K562 (cell line): Measurements from ENCODE around the gene OPRL1. TPM values are rescaled to one million over a fixed set of nuclear protein-coding genes. Genes with fewer than 3 reads are reported as not detected.

ENCODE experiments used
- CAMTA2 ChIP-seq: fragments of 250-450 bp; sonication (Bioruptor Pico); conservative IDR thresholded peaks from 2 replicates; pipeline ENCODE4 v1.5.1; 2022
- CTCFL ChIP-seq: IDR thresholded peaks from 2 replicates; pipeline ENCODE4 v1.6.1; 2011; ENCODE audit warnings: borderline replicate concordance, low read depth, mild to moderate bottlenecking, moderate library complexity, low read length; ENCODE audit not compliant: insufficient read depth, poor library complexity, severe bottlenecking
- EZH2 ChIP-seq: IDR thresholded peaks from 2 replicates; pipeline ENCODE4 v1.6.1; 2012; ENCODE audit warnings: low read depth, mild to moderate bottlenecking, inconsistent platforms, low read length, borderline replicate concordance
- FOXM1 ChIP-seq, 2 experiments: fragments of 450-650 bp in 1 of 2; sonication (generic) in 1 of 2; formaldehyde crosslinking in 1 of 2; IDR thresholded peaks; 2 replicates each; pipeline versions ENCODE4 v1.6.1 to v1.9.0; 2017 to 2022; ENCODE audit warnings: low read depth in 2 of 2, mild to moderate bottlenecking in 2 of 2, missing genetic modification reagents in 1 of 2, moderate library complexity in 1 of 2
- FOXO4 ChIP-seq: fragments of 450-650 bp; formaldehyde crosslinking; IDR thresholded peaks from 2 replicates; pipeline ENCODE4 v1.4.0; 2020; ENCODE audit warnings: mild to moderate bottlenecking, moderate library complexity
- GTF2E2 ChIP-seq: fragments of 200-800 bp; sonication (Bioruptor generic); IDR thresholded peaks from 2 replicates; pipeline ENCODE4 v1.6.1; 2016; ENCODE audit warnings: missing genetic modification characterization, missing compliant biosample characterization
- HDGF ChIP-seq: fragments of 450-650 bp; IDR thresholded peaks from 2 replicates; pipeline ENCODE4 v1.6.1; 2016
- ILF3 ChIP-seq: fragments of 450-650 bp; IDR thresholded peaks from 2 replicates; pipeline ENCODE4 v1.6.1; 2018; ENCODE audit warnings: antibody characterized with exemption, mild to moderate bottlenecking, moderate library complexity, borderline replicate concordance
- IRF9 ChIP-seq: fragments of 450-650 bp; IDR thresholded peaks from 2 replicates; pipeline ENCODE4 v1.6.1; 2016; ENCODE audit warnings: missing biosample characterization, missing genetic modification characterization
- MEF2D ChIP-seq: conservative IDR thresholded peaks from 2 replicates; pipeline ENCODE4 v1.6.1; 2016; ENCODE audit warnings: low read depth, missing genetic modification characterization, missing compliant biosample characterization
- MTA1 ChIP-seq: fragments of 450-650 bp; IDR thresholded peaks from 2 replicates; pipeline ENCODE4 v1.6.1; 2017; ENCODE audit warnings: borderline replicate concordance
- NFATC3 ChIP-seq: fragments of 450-650 bp; IDR thresholded peaks from 2 replicates; pipeline ENCODE4 v1.6.1; 2017; ENCODE audit warnings: mild to moderate bottlenecking
- NFE2L1 ChIP-seq: fragments of 450-650 bp; IDR thresholded peaks from 2 replicates; pipeline ENCODE4 v1.6.1; 2016; ENCODE audit warnings: missing genetic modification characterization, low read depth, mild to moderate bottlenecking, missing compliant biosample characterization, moderate library complexity, borderline replicate concordance
- NFXL1 ChIP-seq: fragments of 450-650 bp; formaldehyde crosslinking; IDR thresholded peaks from 2 replicates; pipeline ENCODE4 v1.4.0; 2021; ENCODE audit warnings: mild to moderate bottlenecking
- PTBP1 ChIP-seq: fragments of 200-400 bp; formaldehyde crosslinking; IDR thresholded peaks from 2 replicates; pipeline ENCODE4 v1.6.1; 2017; ENCODE audit warnings: low read depth, low read length
- SREBF1 ChIP-seq: fragments of 150-350 bp; IDR thresholded peaks from 2 replicates; pipeline ENCODE4 v1.6.1; 2014; ENCODE audit warnings: antibody characterized with exemption, low read depth, low read length, borderline replicate concordance
- SRSF9 ChIP-seq: fragments of 200-400 bp; formaldehyde crosslinking; IDR thresholded peaks from 2 replicates; pipeline ENCODE4 v1.6.1; 2017; ENCODE audit warnings: low read depth, low read length, borderline replicate concordance
- TAF15 ChIP-seq: fragments of 200-400 bp; formaldehyde crosslinking; IDR thresholded peaks from 2 replicates; pipeline ENCODE4 v1.6.1; 2017; ENCODE audit warnings: mild to moderate bottlenecking, low read depth, low read length, moderate library complexity
- TAF9B ChIP-seq: fragments of 450-650 bp; IDR thresholded peaks from 2 replicates; pipeline ENCODE4 v1.6.1; 2018; ENCODE audit warnings: mild to moderate bottlenecking; ENCODE audit not compliant: partially characterized antibody
- THAP7 ChIP-seq: fragments of 250-450 bp; sonication (Bioruptor Pico); IDR thresholded peaks from 2 replicates; pipeline ENCODE4 v1.5.0; 2021
- ZFX ChIP-seq: sonication (generic); formaldehyde crosslinking; IDR thresholded peaks from 2 replicates; pipeline ENCODE4 v1.8.0; 2022; ENCODE audit warnings: mild to moderate bottlenecking, missing genetic modification reagents, moderate library complexity
- ZNF12 ChIP-seq: sonication (generic); formaldehyde crosslinking; IDR thresholded peaks from 2 replicates; pipeline ENCODE4 v1.4.0; 2020; ENCODE audit warnings: mild to moderate bottlenecking, missing genetic modification reagents
- ZNF121 ChIP-seq: sonication (generic); formaldehyde crosslinking; conservative IDR thresholded peaks from 2 replicates; pipeline ENCODE4 v1.8.0; 2022; ENCODE audit warnings: missing genetic modification reagents
- ZNF444 ChIP-seq: fragments of 250-450 bp; sonication (Bioruptor Pico); IDR thresholded peaks from 2 replicates; pipeline ENCODE4 v1.4.0; 2020; ENCODE audit warnings: mild to moderate bottlenecking, moderate library complexity
- ZNF644 ChIP-seq: fragments of 200-800 bp; sonication (Bioruptor generic); IDR thresholded peaks from 2 replicates; pipeline ENCODE4 v1.6.1; 2016; ENCODE audit warnings: low read depth, missing genetic modification characterization, missing compliant biosample characterization
- polyA plus RNA-seq, 8 experiments: library from polyadenylated mRNA; depleted of rRNA in 4 of 8; stranded (reverse) in 5 of 8; unstranded in 3 of 8; fragments of >200 nt; fragmentation: Nextera tagmentation in 2 of 8; fragmentation: Illumina TruSeq in 1 of 8; extraction: Ambion mirVana in 2 of 8; extraction: Trizol in 1 of 8; gene quantifications; 2 replicates each; pipeline versions ENCODE4 v1.2.1 to v1.2.3, GENCODE V29; 2011 to 2014; ENCODE audit warnings: inconsistent platforms in 1 of 8, missing spikeins in 1 of 8
- total RNA-seq, 7 experiments: library from RNA; depleted of rRNA in 6 of 7; stranded (reverse); fragments of >200 nt in 6 of 7; fragmentation: Illumina TruSeq in 2 of 7; extraction: Trizol in 2 of 7; gene quantifications; 2 replicates each; pipeline versions ENCODE4 v1.2.1 to v1.2.3, GENCODE V29; 2011 to 2021; ENCODE audit warnings: low replicate concordance in 1 of 7

Gene OPRL1
- total and polyA plus RNA-seq, 9 of the 15 experiments (the other 6 are each of a cell fraction or from before 2014, with no cell fraction given), result 0.06 to 0.33 (median 0.11) TPM; not detected in 2

GRCh38 chr20:64042054-64042781, 37.7 kb upstream of the OPRL1 start (continued):
- TF ChIP-seq TAF15 (no peak), NFE2L1 (tag) (no peak), ZNF12 (CRISPR knock-in tag) (no peak), ZNF121 (CRISPR knock-in tag) (no peak), ZFX (peak; percentile 74), HDGF (no peak), TAF9B (no peak), SREBF1 (no peak), THAP7 (CRISPR knock-in tag) (no peak), CAMTA2 (CRISPR knock-in tag) (no peak), MEF2D (tag) (no peak), MTA1 (no peak), IRF9 (no peak), CTCFL (no peak), SRSF9 (no peak), EZH2 (no peak), FOXO4 (no peak), ILF3 (no peak), FOXM1 (IDR thresholded peaks at IDR 0.05; ENCODE audit: low read depth) (no peak), FOXM1 (CRISPR knock-in tag; IDR thresholded peaks at IDR 0.05; ENCODE audit: low read depth) (no peak), NFATC3 (no peak), ZNF444 (no peak), PTBP1 (no peak), ZNF644 (no peak), GTF2E2 (tag) (no peak), NFXL1 (no peak)
